GM21367 (cell line): ENCODE measurements around the gene SFMBT2.
"Not testable (repeated sequence)": the region's sequence is repeated elsewhere in the genome, so short reads cannot be mapped to it uniquely, and the experiment has no call there.

Experiments
- ATAC-seq: cut with Tn5 transposase; IDR thresholded peaks from one replicate; pipeline ENCODE4 v1.9.1; 2021; ENCODE audit not compliant: unreplicated experiment

The SFMBT2 gene

GRCh38 chr10:7193369-7193768, 217.5 kb downstream of the SFMBT2 start:
- no peak for ATAC-seq

GRCh38 chr10:7192831-7193361, 217.9 kb downstream of the SFMBT2 start:
- ATAC-seq = no peak

GRCh38 chr10:7192061-7192460, 218.8 kb downstream of the SFMBT2 start:
- no peak for ATAC-seq

GRCh38 chr10:7190772-7191171, 220.1 kb downstream of the SFMBT2 start:
- ATAC-seq = not testable (repeated sequence)

GRCh38 chr10:7189909-7190308, 220.9 kb downstream of the SFMBT2 start:
- ATAC-seq = no peak

GRCh38 chr10:7188456-7189050, 222.3 kb downstream of the SFMBT2 start:
- ATAC-seq = no peak

GRCh38 chr10:7186387-7187018, 224.3 kb downstream of the SFMBT2 start:
- no peak for ATAC-seq

- ATAC-seq = no peak
These were observed 225.5 kb downstream of the SFMBT2 start for GRCh38 chr10:7185367-7185690.

- no peak for ATAC-seq
These were observed 226.0 kb downstream of the SFMBT2 start for GRCh38 chr10:7184660-7185366.

GRCh38 chr10:7184116-7184515, 226.7 kb downstream of the SFMBT2 start:
- not testable (repeated sequence) for ATAC-seq

GRCh38 chr10:7182327-7182726, 228.5 kb downstream of the SFMBT2 start:
- ATAC-seq = not testable (repeated sequence)

GRCh38 chr10:7181420-7181819, 229.4 kb downstream of the SFMBT2 start:
- ATAC-seq = no peak

- no peak for ATAC-seq
These were observed 231.3 kb downstream of the SFMBT2 start for GRCh38 chr10:7179536-7179935.

GRCh38 chr10:7173948-7174347, 236.9 kb downstream of the SFMBT2 start:
- ATAC-seq = no peak

- no peak for ATAC-seq
These were observed 239.0 kb downstream of the SFMBT2 start for GRCh38 chr10:7171825-7172224.

- no peak for ATAC-seq
These were observed 240.1 kb downstream of the SFMBT2 start for GRCh38 chr10:7170626-7171322.

- no peak for ATAC-seq
These were observed 242.4 kb downstream of the SFMBT2 start for GRCh38 chr10:7168414-7168813.

- ATAC-seq = no peak
These were observed 245.2 kb downstream of the SFMBT2 start for GRCh38 chr10:7165500-7166177.

GRCh38 chr10:7164955-7165354, 245.9 kb downstream of the SFMBT2 start:
- ATAC-seq = no peak

GRCh38 chr10:7162331-7162730, 248.5 kb downstream of the SFMBT2 start:
- no peak for ATAC-seq
